ENCODE measurements around the gene SLC12A1. TPM values are rescaled to one million over a fixed set of nuclear protein-coding genes. Genes with fewer than 3 reads are reported as not detected.

Gene SLC12A1
- total RNA-seq, 4 donors from 2014 or later, result not detected

- ATAC-seq (ENCODE audit: low FRiP score) (no peak), DNase-seq (ENCODE audit: low spot score) (no peak)
- no peak for TF ChIP-seq CTCF (IDR thresholded peaks at IDR 0.05)
Measured at GRCh38 chr15:48253172-48253571, 47.1 kb downstream of the SLC12A1 start.

- DNase-seq (ENCODE audit: low spot score), result no peak
- no peak for ATAC-seq (ENCODE audit: low FRiP score)
- no peak for TF ChIP-seq CTCF (IDR thresholded peaks at IDR 0.05)
Measured at GRCh38 chr15:48265135-48265534, 59.0 kb downstream of the SLC12A1 start.

- no peak for ATAC-seq (ENCODE audit: low FRiP score)
- no peak for TF ChIP-seq CTCF (IDR thresholded peaks at IDR 0.05)
- no peak for DNase-seq (ENCODE audit: low spot score)
Measured at GRCh38 chr15:48266024-48266689, 60.1 kb downstream of the SLC12A1 start.

GRCh38 chr15:48267766-48268165 is 61.7 kb downstream of the SLC12A1 start:
- DNase-seq (ENCODE audit: low spot score), result no peak
- ATAC-seq (ENCODE audit: low FRiP score), result no peak
- no peak for TF ChIP-seq CTCF (IDR thresholded peaks at IDR 0.05)

- TF ChIP-seq CTCF (IDR thresholded peaks at IDR 0.05), result no peak
- DNase-seq (ENCODE audit: low spot score) (no peak), ATAC-seq (ENCODE audit: low FRiP score) (no peak)
Measured at GRCh38 chr15:48273049-48273448, 66.9 kb downstream of the SLC12A1 start.

- ATAC-seq (ENCODE audit: low FRiP score) (no peak), DNase-seq (ENCODE audit: low spot score) (no peak)
- no peak for TF ChIP-seq CTCF (IDR thresholded peaks at IDR 0.05)
Measured at GRCh38 chr15:48278666-48279065, 72.6 kb downstream of the SLC12A1 start.

GRCh38 chr15:48279608-48280007 is 73.5 kb downstream of the SLC12A1 start:
- no peak for TF ChIP-seq CTCF (IDR thresholded peaks at IDR 0.05)
- ATAC-seq (ENCODE audit: low FRiP score), result no peak
- no peak for DNase-seq (ENCODE audit: low spot score)

Data from omental fat pad (tissue), 4 donors.